ENCODE data around the gene ODAD3.

Gene ODAD3

GRCh38 chr19:11451871-11452619 lies 17.1 kb upstream of the ODAD3 start:
- Histone ChIP-seq H3K4me3 (ENCODE audit: insufficient read depth, low read length, poor library complexity, severe bottlenecking) (no peak overlapping the region), H3K79me2 (ENCODE audit: insufficient read depth, low read length) (no peaks in the 10 kb centered on the region), H3F3A (ENCODE audit: insufficient read depth) (0 out of 2 replicates have a peak, but pooled peaks cover 8% of the 10 kb centered on the region), H3K9me3 (ENCODE audit: insufficient read depth, low read length) (no peaks in the 10 kb centered on the region), H3K27me3 (ENCODE audit: low read length) (no peaks in the 10 kb centered on the region), H2AFZ (ENCODE audit: low read depth, low read length, severe bottlenecking) (no peak overlapping the region), H4K20me1 (ENCODE audit: low read depth, low read length) (no peaks in the 10 kb centered on the region), H3K9ac (ENCODE audit: low read length) (no peak overlapping the region), H3K36me3 (ENCODE audit: low read length) (no peaks in the 10 kb centered on the region), H3K9me2 (replicated peaks; ENCODE audit: insufficient read depth, low read length) (no peaks in the 10 kb centered on the region), H3K4me2 (ENCODE audit: low read depth, low read length, poor library complexity, severe bottlenecking) (peak overlapping the region; percentile 5), H3K27ac (ENCODE audit: low read depth, low read length) (no peak overlapping the region)
- TF ChIP-seq CTCF (IDR thresholded peaks at IDR 0.05; ENCODE audit: insufficient read depth, low read length, poor library complexity, severe bottlenecking) (no peak), EZH2phosphoT487 (conservative IDR thresholded peaks at IDR 0.05; ENCODE audit: low read length) (no peak)

- H4K20me1 ChIP-seq (ENCODE audit: low read depth, low read length): no peaks in the 10 kb centered on the region
These were observed 16.5 kb upstream of the ODAD3 start for GRCh38 chr19:11451327-11451870.

GRCh38 chr19:11450570-11451326 lies 15.8 kb upstream of the ODAD3 start:
- Histone ChIP-seq H3K36me3 (ENCODE audit: low read length) (no peaks in the 10 kb centered on the region), H3K9me3 (ENCODE audit: insufficient read depth, low read length) (no peaks in the 10 kb centered on the region), H3K4me2 (ENCODE audit: low read depth, low read length, poor library complexity, severe bottlenecking) (no peak overlapping the region), H3K9me2 (replicated peaks; ENCODE audit: insufficient read depth, low read length) (no peaks in the 10 kb centered on the region), H3K9ac (ENCODE audit: low read length) (no peak overlapping the region), H3K4me3 (ENCODE audit: insufficient read depth, low read length, poor library complexity, severe bottlenecking) (no peak overlapping the region), H3K27me3 (ENCODE audit: low read length) (no peaks in the 10 kb centered on the region), H2AFZ (ENCODE audit: low read depth, low read length, severe bottlenecking) (no peak overlapping the region), H4K20me1 (ENCODE audit: low read depth, low read length) (no peaks in the 10 kb centered on the region), H3K79me2 (ENCODE audit: insufficient read depth, low read length) (no peaks in the 10 kb centered on the region), H3F3A (ENCODE audit: insufficient read depth) (0 out of 2 replicates have a peak, but pooled peaks cover 8% of the 10 kb centered on the region), H3K27ac (ENCODE audit: low read depth, low read length) (no peak overlapping the region)
- TF ChIP-seq CTCF (IDR thresholded peaks at IDR 0.05; ENCODE audit: insufficient read depth, low read length, poor library complexity, severe bottlenecking) (no peak), EZH2phosphoT487 (conservative IDR thresholded peaks at IDR 0.05; ENCODE audit: low read length) (no peak)

More at GRCh38 chr19:11451327-11451870, 16.5 kb upstream of the ODAD3 start:
- no peak overlapping the region for H3K9ac ChIP-seq (ENCODE audit: low read length)
- H3K27ac ChIP-seq (ENCODE audit: low read depth, low read length): no peak overlapping the region
- H3K9me2 ChIP-seq (replicated peaks; ENCODE audit: insufficient read depth, low read length): no peaks in the 10 kb centered on the region
- no peaks in the 10 kb centered on the region for H3K27me3 ChIP-seq (ENCODE audit: low read length)
- no peak overlapping the region for H3K4me2 ChIP-seq (ENCODE audit: low read depth, low read length, poor library complexity, severe bottlenecking)
- no peaks in the 10 kb centered on the region for H3K79me2 ChIP-seq (ENCODE audit: insufficient read depth, low read length)
- H2AFZ ChIP-seq (ENCODE audit: low read depth, low read length, severe bottlenecking): no peak overlapping the region
- H3F3A ChIP-seq (ENCODE audit: insufficient read depth): 0 out of 2 replicates have a peak, but pooled peaks cover 8% of the 10 kb centered on the region
- no peak for TF ChIP-seq CTCF (IDR thresholded peaks at IDR 0.05; ENCODE audit: insufficient read depth, low read length, poor library complexity, severe bottlenecking)
- no peak for TF ChIP-seq EZH2phosphoT487 (conservative IDR thresholded peaks at IDR 0.05; ENCODE audit: low read length)
- H3K36me3 ChIP-seq (ENCODE audit: low read length): no peaks in the 10 kb centered on the region
- no peaks in the 10 kb centered on the region for H3K9me3 ChIP-seq (ENCODE audit: insufficient read depth, low read length)
- H3K4me3 ChIP-seq (ENCODE audit: insufficient read depth, low read length, poor library complexity, severe bottlenecking): no peak overlapping the region
